ENCODE measurements around the gene PFAS.

Gene PFAS

GRCh38 chr17:8273884-8274444 lies 24.9 kb downstream of the PFAS start:
- no peak for DNase-seq

GRCh38 chr17:8274816-8275215 lies 25.7 kb downstream of the PFAS start:
- no peak for DNase-seq

GRCh38 chr17:8275421-8276290 lies 26.6 kb downstream of the PFAS start:
- no peak for DNase-seq

GRCh38 chr17:8277317-8277716 lies 28.2 kb downstream of the PFAS start:
- DNase-seq: no peak

- DNase-seq: no peak
These were observed 33.3 kb downstream of the PFAS start for GRCh38 chr17:8282345-8282744.

- no peak for DNase-seq
These were observed 34.3 kb downstream of the PFAS start for GRCh38 chr17:8283356-8283755.

GRCh38 chr17:8284126-8284525 lies 35.0 kb downstream of the PFAS start:
- no peak for DNase-seq

GRCh38 chr17:8285270-8286181 lies 36.4 kb downstream of the PFAS start:
- no peak for DNase-seq

- no peak for DNase-seq
These were observed 38.7 kb downstream of the PFAS start for GRCh38 chr17:8287651-8288335.

- peak; percentile 71 for DNase-seq
These were observed 39.4 kb downstream of the PFAS start, which contains the start of gene RANGRF for GRCh38 chr17:8288336-8289102. Gene RANGRF, plus strand, starts transcription at chr17:8288670. Its CDS starts 119 bp downstream, at chr17:8288789.

GRCh38 chr17:8289103-8289397 lies 40.0 kb downstream of the PFAS start:
- DNase-seq: no peak

- no peak for DNase-seq
These were observed 41.0 kb downstream of the PFAS start for GRCh38 chr17:8290043-8290442.

- no peak for DNase-seq
These were observed 43.7 kb downstream of the PFAS start for GRCh38 chr17:8292639-8293395.

GRCh38 chr17:8294361-8294760 lies 45.3 kb downstream of the PFAS start:
- DNase-seq: no peak

GRCh38 chr17:8294814-8295316 lies 45.8 kb downstream of the PFAS start:
- no peak for DNase-seq

GRCh38 chr17:8300226-8300625 lies 51.1 kb downstream of the PFAS start:
- DNase-seq: no peak

GRCh38 chr17:8300627-8301242 lies 51.6 kb downstream of the PFAS start:
- peak; percentile 40 for DNase-seq

GRCh38 chr17:8310601-8311123 lies 61.6 kb downstream of the PFAS start:
- DNase-seq: no peak

GRCh38 chr17:8311131-8311790 lies 62.2 kb downstream of the PFAS start:
- no peak for DNase-seq

GRCh38 chr17:8312251-8312650 lies 63.2 kb downstream of the PFAS start:
- no peak for DNase-seq
